Measurements from ENCODE around the gene TWIST2.

Gene TWIST2

GRCh38 chr2:238879043-238879442 is 31.2 kb downstream of the TWIST2 start:
- H3K9me3 Mint-ChIP-seq, result no peaks in the 10 kb centered on the region
- H3K4me1 Mint-ChIP-seq, result no peaks in the 10 kb centered on the region
- H3K36me3 Mint-ChIP-seq, result no peaks in the 10 kb centered on the region
- CTCF ChIA-PET, result no interaction called here
- H3K27me3 Mint-ChIP-seq, result no peaks in the 10 kb centered on the region
- H3K4me3 Mint-ChIP-seq, result no peak overlapping the region
- H3K27ac Mint-ChIP-seq, result no peak overlapping the region
- no peak for DNase-seq

- no peaks in the 10 kb centered on the region for H3K4me1 Mint-ChIP-seq
- no peaks in the 10 kb centered on the region for H3K9me3 Mint-ChIP-seq
- H3K36me3 Mint-ChIP-seq, result no peaks in the 10 kb centered on the region
- H3K27me3 Mint-ChIP-seq, result no peaks in the 10 kb centered on the region
- no peak overlapping the region for H3K27ac Mint-ChIP-seq
- H3K4me3 Mint-ChIP-seq, result no peak overlapping the region
- CTCF ChIA-PET, result no interaction called here
- DNase-seq, result peak; percentile 33
Measured at GRCh38 chr2:238879621-238880377, 31.9 kb downstream of the TWIST2 start.

DNA sequence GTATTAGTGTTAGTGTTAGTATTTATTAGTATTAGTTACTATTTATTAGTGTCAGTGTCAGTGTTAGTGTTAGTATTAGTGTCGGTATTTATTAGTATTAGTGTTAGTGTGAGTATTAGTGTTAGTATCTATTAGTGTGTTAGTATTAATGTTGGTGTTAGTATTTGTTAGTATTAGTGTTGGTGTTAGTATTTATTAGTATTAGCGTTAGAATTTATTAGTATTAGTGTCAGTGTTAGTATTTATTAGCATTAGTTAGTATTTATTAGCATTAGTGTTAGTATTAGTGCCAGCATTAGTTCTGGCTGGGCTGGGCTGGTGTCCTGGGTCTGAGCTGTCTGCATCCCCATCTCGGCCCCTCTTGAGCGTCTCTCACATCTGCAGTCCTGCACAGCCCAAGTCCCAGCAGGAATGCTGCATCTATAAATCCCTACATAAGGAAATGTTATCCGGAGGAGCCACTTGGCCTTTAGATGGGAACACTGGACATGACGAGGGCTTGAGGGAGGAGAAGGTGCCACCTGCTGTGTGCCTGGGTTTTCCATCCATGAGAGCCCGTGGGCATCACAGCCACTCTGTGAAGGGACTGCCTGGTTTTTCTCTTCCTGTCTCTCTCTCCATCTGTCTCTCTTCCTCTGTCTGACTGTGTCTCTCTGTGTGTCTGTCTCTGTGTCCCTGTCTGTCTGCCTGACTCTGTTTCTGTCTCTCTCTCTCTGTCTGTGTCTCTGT is 33.6 kb downstream of the TWIST2 start:
- Mint-ChIP-seq H3K9me3 (no peaks in the 10 kb centered on the region), H3K4me3 (no peak overlapping the region), H3K36me3 (no peaks in the 10 kb centered on the region), H3K27me3 (no peaks in the 10 kb centered on the region), H3K4me1 (no peaks in the 10 kb centered on the region), H3K27ac (no peak overlapping the region)
- peak; percentile 43 for DNase-seq
- CTCF ChIA-PET, result no interaction called here

- Mint-ChIP-seq H3K9me3 (no peaks in the 10 kb centered on the region), H3K36me3 (no peaks in the 10 kb centered on the region), H3K27ac (no peak overlapping the region), H3K27me3 (no peaks in the 10 kb centered on the region), H3K4me3 (no peak overlapping the region), H3K4me1 (no peaks in the 10 kb centered on the region)
- no peak for DNase-seq
- CTCF ChIA-PET, result no interaction called here
Measured at GRCh38 chr2:238882082-238882755, 34.3 kb downstream of the TWIST2 start.

DNA sequence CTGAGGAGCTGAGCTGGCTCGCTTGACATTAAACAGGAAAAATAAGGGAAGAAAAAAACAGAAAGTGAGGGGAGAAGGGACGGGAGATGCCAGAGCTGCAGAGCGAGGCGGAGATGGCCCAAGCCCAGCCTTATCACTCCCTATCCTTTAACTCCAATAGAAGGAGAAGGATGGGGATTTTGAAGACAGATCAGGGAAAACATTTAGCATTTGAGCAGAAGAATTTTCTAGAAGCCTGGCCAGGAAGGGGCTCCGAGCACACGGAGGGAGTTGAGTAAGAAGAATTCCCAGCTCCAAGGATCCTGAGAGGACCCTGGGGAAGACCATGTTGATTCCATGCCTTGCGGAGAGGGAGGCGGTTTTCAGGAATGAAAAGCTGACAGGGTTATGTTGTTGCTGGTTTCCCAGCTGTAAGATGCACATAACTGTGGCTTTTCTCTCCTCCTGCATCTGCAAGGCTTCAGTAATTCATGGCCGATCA is 35.6 kb downstream of the TWIST2 start:
- Mint-ChIP-seq H3K27ac (no peak overlapping the region), H3K9me3 (no peaks in the 10 kb centered on the region), H3K27me3 (no peaks in the 10 kb centered on the region), H3K4me1 (no peaks in the 10 kb centered on the region), H3K4me3 (no peak overlapping the region), H3K36me3 (no peaks in the 10 kb centered on the region)
- no peak for DNase-seq
- CTCF ChIA-PET, result no interaction called here

- H3K4me1 Mint-ChIP-seq, result no peaks in the 10 kb centered on the region
- H3K36me3 Mint-ChIP-seq, result no peaks in the 10 kb centered on the region
- no peaks in the 10 kb centered on the region for H3K27me3 Mint-ChIP-seq
- DNase-seq, result no peak
- CTCF ChIA-PET, result no interaction called here
- no peak overlapping the region for H3K4me3 Mint-ChIP-seq
- no peaks in the 10 kb centered on the region for H3K9me3 Mint-ChIP-seq
- H3K27ac Mint-ChIP-seq, result no peak overlapping the region
Measured at GRCh38 chr2:238884122-238884811, 36.4 kb downstream of the TWIST2 start.

- no peak for DNase-seq
- CTCF ChIA-PET, result no interaction called here
- Mint-ChIP-seq H3K9me3 (no peaks in the 10 kb centered on the region), H3K27me3 (no peaks in the 10 kb centered on the region), H3K4me1 (no peaks in the 10 kb centered on the region), H3K4me3 (no peak overlapping the region), H3K36me3 (no peaks in the 10 kb centered on the region), H3K27ac (no peak overlapping the region)
Measured at GRCh38 chr2:238884812-238885408, 37.0 kb downstream of the TWIST2 start.

- H3K36me3 Mint-ChIP-seq, result no peaks in the 10 kb centered on the region
- H3K9me3 Mint-ChIP-seq, result no peaks in the 10 kb centered on the region
- CTCF ChIA-PET, result no interaction called here
- H3K27ac Mint-ChIP-seq, result no peak overlapping the region
- H3K4me1 Mint-ChIP-seq, result no peaks in the 10 kb centered on the region
- no peaks in the 10 kb centered on the region for H3K27me3 Mint-ChIP-seq
- DNase-seq, result no peak
- no peak overlapping the region for H3K4me3 Mint-ChIP-seq
Measured at GRCh38 chr2:238886453-238887094, 38.7 kb downstream of the TWIST2 start.

GRCh38 chr2:238887616-238888015 is 39.7 kb downstream of the TWIST2 start:
- no peaks in the 10 kb centered on the region for H3K27me3 Mint-ChIP-seq
- H3K36me3 Mint-ChIP-seq, result no peaks in the 10 kb centered on the region
- no peaks in the 10 kb centered on the region for H3K9me3 Mint-ChIP-seq
- no peak overlapping the region for H3K4me3 Mint-ChIP-seq
- CTCF ChIA-PET, result no interaction called here
- no peak for DNase-seq
- H3K4me1 Mint-ChIP-seq, result no peaks in the 10 kb centered on the region
- no peak overlapping the region for H3K27ac Mint-ChIP-seq

DNA sequence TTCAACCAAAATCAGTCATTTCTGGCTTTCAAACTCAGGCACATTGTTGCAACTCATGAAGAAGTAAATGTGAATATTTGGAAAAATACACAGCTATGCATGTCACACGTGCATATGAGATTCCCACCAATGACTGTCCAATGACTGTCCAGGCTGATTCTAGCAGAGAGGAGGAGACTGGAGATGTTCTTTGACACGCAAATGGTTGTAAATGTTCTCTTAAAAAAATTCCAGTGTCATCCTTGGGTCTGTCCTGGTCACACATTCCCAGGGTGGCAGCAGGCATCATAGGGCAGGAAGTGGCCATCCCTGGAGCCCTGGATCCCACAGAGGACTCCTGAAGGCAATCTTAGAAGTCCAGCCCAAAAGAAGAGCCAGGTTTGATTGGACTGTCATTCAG is 40.9 kb downstream of the TWIST2 start:
- CTCF ChIA-PET, result no interaction called here
- H3K36me3 Mint-ChIP-seq, result no peaks in the 10 kb centered on the region
- H3K27me3 Mint-ChIP-seq, result no peaks in the 10 kb centered on the region
- no peak overlapping the region for H3K4me3 Mint-ChIP-seq
- no peaks in the 10 kb centered on the region for H3K9me3 Mint-ChIP-seq
- no peak for DNase-seq
- no peaks in the 10 kb centered on the region for H3K4me1 Mint-ChIP-seq
- H3K27ac Mint-ChIP-seq, result no peak overlapping the region

GRCh38 chr2:238890131-238890530 is 42.2 kb downstream of the TWIST2 start:
- Mint-ChIP-seq H3K4me1 (no peaks in the 10 kb centered on the region), H3K4me3 (no peak overlapping the region), H3K36me3 (no peaks in the 10 kb centered on the region), H3K9me3 (no peaks in the 10 kb centered on the region), H3K27me3 (peaks cover 3% of the 10 kb centered on the region), H3K27ac (no peak overlapping the region)
- DNase-seq, result no peak
- CTCF ChIA-PET, result interaction anchor here (0.6 kb wide), 1 partner anchor 767 kb away, joined by 5 read pairs; no protein-coding TSS in a partner anchor

DNA sequence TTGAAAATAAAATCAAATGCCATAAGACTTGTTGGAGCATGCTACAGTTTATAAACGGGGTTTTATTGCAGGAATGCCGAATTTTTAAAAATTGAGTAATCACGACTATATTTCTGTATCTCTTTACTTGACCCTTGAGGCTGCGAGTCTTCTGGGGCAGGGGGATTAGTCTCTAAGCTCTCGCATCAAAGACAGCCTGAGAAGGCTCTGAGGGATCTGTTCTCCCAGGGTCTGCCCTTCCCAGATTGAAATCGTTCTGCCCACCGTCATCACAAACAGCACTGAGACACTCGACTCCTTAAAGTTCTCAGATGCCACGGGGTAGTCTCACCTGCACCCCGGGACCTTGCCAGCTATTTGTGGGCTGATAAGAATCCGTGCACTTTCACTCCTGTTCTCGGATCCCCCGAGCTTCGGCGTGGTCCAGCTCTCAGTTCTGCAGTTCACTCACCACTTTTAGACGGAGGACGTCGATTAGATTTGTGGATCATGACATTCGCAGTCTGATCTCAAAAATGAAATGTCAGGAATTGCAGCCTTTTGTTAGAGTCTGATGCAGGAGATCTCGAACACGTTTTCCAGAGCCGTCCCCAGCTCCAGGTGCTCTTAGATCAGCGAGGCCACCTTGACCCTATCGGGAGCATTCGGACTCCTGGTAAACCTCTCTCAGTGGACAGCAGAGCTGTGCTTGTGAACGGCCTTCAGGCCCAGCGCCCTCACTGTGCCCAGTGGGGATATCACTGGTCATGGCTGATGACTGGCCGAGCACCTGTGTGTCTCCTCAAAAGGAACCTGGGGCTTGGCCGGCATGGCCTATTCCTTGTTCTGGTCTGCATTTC is 43.0 kb downstream of the TWIST2 start:
- CTCF ChIA-PET, result no interaction called here
- no peak overlapping the region for H3K27ac Mint-ChIP-seq
- H3K4me1 Mint-ChIP-seq, result no peaks in the 10 kb centered on the region
- DNase-seq, result no peak
- no peak overlapping the region for H3K4me3 Mint-ChIP-seq
- H3K9me3 Mint-ChIP-seq, result no peaks in the 10 kb centered on the region
- peaks cover 7% of the 10 kb centered on the region for H3K27me3 Mint-ChIP-seq
- H3K36me3 Mint-ChIP-seq, result no peaks in the 10 kb centered on the region

All from activated naive CD4-positive, alpha-beta T cell treated with anti-CD3 and anti-CD28 coated beads, Interleukin-2, amount 10 ng/mL, durations not matched to agents 7 days and 5 days (primary cell).